Endothelial cell of umbilical vein (primary cell): ENCODE data around the gene TMEM94. TPM values are rescaled to one million over a fixed set of nuclear protein-coding genes. Genes with fewer than 3 reads are reported as not detected.

Experiments
- BruUV-seq: library from RNA; stranded (reverse); fragments of 400-500 nt; replicated peaks from 2 replicates; lab custom pipeline; 2021; lab: Mats Ljungman, UMichigan
- CTCF ChIA-PET: fragments of 300-600, 350-600 bp; sonication (Branson Sonifier 250); formaldehyde crosslinking; loops from one replicate; lab custom pipeline; 2021; ENCODE audit warnings: antibody characterized with exemption, inconsistent platforms; lab: Charles Lee
- POLR2A ChIA-PET: fragments of 300-600, 350-600 bp; sonication (Branson Sonifier 250); formaldehyde crosslinking; loops from one replicate; lab custom pipeline; 2021; ENCODE audit warnings: antibody characterized with exemption, inconsistent platforms; lab: Charles Lee
- DNase-seq: peaks from one replicate; pipeline ENCODE4 v3.0.0-alpha.2; 2011; ENCODE audit warnings: low read depth, low spot score
- FAIRE-seq: peaks from 2 replicates; lab custom pipeline; 2011; peaks lifted over from hg19 to GRCh38; lab: Jason Lieb, UNC
- H2AFZ ChIP-seq: 2 replicates; pipeline ENCODE4 v1.6.0; 2012; ENCODE audit warnings: low read depth, low read length, control low read depth, inconsistent platforms
- H3K27ac ChIP-seq: 2 replicates; pipeline ENCODE4 v1.5.1; 2011; ENCODE audit warnings: low read depth, mild to moderate bottlenecking, control low read depth, low read length, moderate library complexity; ENCODE audit not compliant: insufficient read depth
- H3K27me3 ChIP-seq, 2 experiments: 2 replicates each; pipeline versions ENCODE4 v1.6.0 to v1.6.1; 2011; ENCODE audit warnings: low read length in 2 of 2, mixed read lengths in 1 of 2; ENCODE audit not compliant: control insufficient read depth in 2 of 2, insufficient read depth in 2 of 2
- H3K36me3 ChIP-seq, 2 experiments: 2 replicates in 1 of 2; 3 replicates in 1 of 2; pipeline ENCODE4 v1.5.1; 2011; ENCODE audit warnings: low read length in 2 of 2, mild to moderate bottlenecking in 1 of 2, moderate library complexity in 1 of 2; ENCODE audit not compliant: control insufficient read depth in 2 of 2, insufficient read depth in 2 of 2; ENCODE audit errors: extremely low read depth in 1 of 2
- H3K4me1 ChIP-seq: 3 replicates; pipeline ENCODE4 v1.5.1; 2011; ENCODE audit warnings: mild to moderate bottlenecking, low read length; ENCODE audit not compliant: control insufficient read depth, insufficient read depth; ENCODE audit errors: extremely low read depth
- H3K4me2 ChIP-seq: 2 replicates; pipeline ENCODE4 v1.6.1; 2011; ENCODE audit warnings: low read length, control low read depth, mixed read lengths; ENCODE audit not compliant: insufficient read depth
- H3K4me3 ChIP-seq, 3 experiments: fragments of 200-600 bp in 1 of 3; sonication (generic), shearing (Covaris generic) in 1 of 3; replicated peaks in 1 of 3; 2 replicates each; pipeline ENCODE4 v1.5.1; 2011 to 2016; ENCODE audit warnings: control low read depth in 3 of 3, low read length in 3 of 3, mild to moderate bottlenecking in 2 of 3, inconsistent platforms in 1 of 3, low read depth in 1 of 3, moderate library complexity in 1 of 3; ENCODE audit not compliant: insufficient read depth in 1 of 3
- H3K79me2 ChIP-seq: 2 replicates; pipeline ENCODE4 v1.6.0; 2012; ENCODE audit warnings: low read length, inconsistent platforms; ENCODE audit not compliant: control insufficient read depth, insufficient read depth
- H3K9ac ChIP-seq: replicated peaks from 2 replicates; pipeline ENCODE3; 2011; ENCODE audit warnings: low read length, control low read depth; ENCODE audit not compliant: insufficient read depth; ENCODE audit errors: extremely low read depth
- H3K9me1 ChIP-seq: replicated peaks from 3 replicates; pipeline ENCODE4 v1.6.0; 2011; ENCODE audit warnings: mild to moderate bottlenecking, low read length; ENCODE audit not compliant: control insufficient read depth, insufficient read depth; ENCODE audit errors: extremely low read depth
- H3K9me3 ChIP-seq: replicated peaks from 2 replicates; pipeline ENCODE4 v1.5.1; 2012; ENCODE audit warnings: low read length, inconsistent platforms; ENCODE audit not compliant: control insufficient read depth, insufficient read depth
- H4K20me1 ChIP-seq: replicated peaks from 2 replicates; pipeline ENCODE3; 2011; ENCODE audit warnings: mild to moderate bottlenecking, low read length; ENCODE audit not compliant: control insufficient read depth, insufficient read depth; ENCODE audit errors: extremely low read depth
- EZH2 ChIP-seq: IDR thresholded peaks from 2 replicates; pipeline ENCODE4 v1.6.1; 2012; ENCODE audit warnings: borderline replicate concordance, low read depth, mild to moderate bottlenecking, moderate library complexity, low read length, inconsistent platforms; ENCODE audit not compliant: severe bottlenecking
- FOS ChIP-seq: IDR thresholded peaks from 2 replicates; pipeline ENCODE4 v1.6.1; 2011; ENCODE audit warnings: mild to moderate bottlenecking, low read length, moderate library complexity, borderline replicate concordance; ENCODE audit not compliant: insufficient read depth
- GATA2 ChIP-seq: IDR thresholded peaks from 2 replicates; pipeline ENCODE4 v1.7.0; 2011; ENCODE audit warnings: low read depth, mild to moderate bottlenecking, moderate library complexity, mixed read lengths, low read length; ENCODE audit not compliant: insufficient read length, insufficient read depth
- JUN ChIP-seq: IDR thresholded peaks from 2 replicates; pipeline ENCODE4 v1.6.1; 2011; ENCODE audit warnings: borderline replicate concordance, low read depth; ENCODE audit not compliant: insufficient read length, insufficient read depth
- MYC ChIP-seq: IDR thresholded peaks from one replicate; pipeline ENCODE4 v1.6.1; 2011; ENCODE audit warnings: mild to moderate bottlenecking, low read depth, low read length
- POLR2A ChIP-seq: IDR thresholded peaks from 2 replicates; pipeline ENCODE4 v1.6.1; 2012; ENCODE audit warnings: low read depth, mild to moderate bottlenecking, control low read depth, low read length
- POLR2AphosphoS5 ChIP-seq: IDR thresholded peaks from 2 replicates; pipeline ENCODE4 v1.6.1; 2012; ENCODE audit warnings: low read depth, mild to moderate bottlenecking, control low read depth, low read length, moderate library complexity; ENCODE audit not compliant: insufficient read depth
- dilution Hi-C: fragments of 300-500 bp; cut with MboI; formaldehyde crosslinking; loops from one replicate; pipeline ENCODE4 v1.15.0; 2019; ENCODE audit warnings: low sequenced_read_pairs; ENCODE audit not compliant: extremely low pct_ligation_motif_present
- intact Hi-C: fragments of 100-400 bp; cut with micrococcal nuclease; formaldehyde crosslinking; loops from one replicate; pipeline ENCODE4 v1.10.0; 2022
- polyA plus RNA-seq, 4 experiments: library from polyadenylated mRNA; depleted of rRNA in 3 of 4; stranded (reverse) in 3 of 4; unstranded in 1 of 4; fragments of >200 nt; gene quantifications; 2 replicates each; pipeline versions ENCODE4 v1.2.1 to v1.2.3, GENCODE V29; 2011 to 2012; ENCODE audit warnings: missing spikeins in 1 of 4
- total RNA-seq: library from RNA; stranded (reverse); gene quantifications from 2 replicates; pipeline ENCODE4 v1.2.3, GENCODE V29; 2021
- TF ChIP-seq, protein P1 (sequence below): IDR thresholded peaks from 2 replicates; pipeline ENCODE4 v1.6.1; 2011; ENCODE audit not compliant: insufficient read depth, insufficient read length
- TF ChIP-seq, protein P2 (sequence below), 2 donors: IDR thresholded peaks; 1 replicate in 1 of 2; 2 replicates in 1 of 2; pipeline ENCODE4 v1.5.1; 2011; ENCODE audit warnings: low read length in 2 of 2, mild to moderate bottlenecking in 2 of 2, moderate library complexity in 2 of 2, control low read depth in 1 of 2, inconsistent platforms in 1 of 2, low read depth in 1 of 2; ENCODE audit not compliant: insufficient read depth in 1 of 2; ENCODE audit errors: extremely low read depth in 1 of 2

Gene TMEM94
- total and polyA plus RNA-seq, 2 donors (not counting 3 experiments of a cell fraction or from before 2014, with no cell fraction given), result 69.2 to 75.9 TPM

DNA sequence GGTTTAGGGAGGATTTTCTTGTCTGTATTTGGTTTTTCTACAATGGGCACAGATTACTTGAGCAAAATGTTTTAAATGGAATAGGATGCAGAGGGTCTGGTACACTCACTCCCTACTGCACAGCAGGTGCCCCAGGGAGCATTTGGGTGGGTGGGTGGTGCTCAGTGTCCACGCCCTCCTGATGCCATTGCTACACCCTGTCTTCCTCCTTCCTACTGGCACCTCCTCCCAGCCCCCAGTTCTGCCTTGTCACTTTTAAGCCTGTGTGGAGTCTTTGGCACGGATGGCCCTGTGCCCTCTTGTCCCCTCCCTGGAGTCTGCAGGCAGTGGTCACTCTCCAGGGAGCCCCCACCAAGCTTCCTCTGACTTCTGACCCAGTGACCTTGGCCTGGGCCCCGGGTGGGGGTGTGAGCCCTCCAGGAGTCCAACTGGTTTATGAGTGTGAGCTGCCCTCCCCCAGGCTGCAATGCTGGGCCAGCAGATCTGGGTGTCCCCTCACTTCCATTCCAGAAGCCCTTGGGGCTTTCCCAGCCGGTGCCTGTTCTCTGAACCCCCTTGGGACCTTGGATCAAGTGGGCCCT lies 84.6 kb downstream of the TMEM94 start:
- ChIA-PET POLR2A (no interaction called here), CTCF (no interaction called here)
- H3K9me1 ChIP-seq, result no peaks in the 10 kb centered on the region
- no peaks in the 10 kb centered on the region for H3K9me3 ChIP-seq
- DNase-seq (no peak), FAIRE-seq (no peak)
- no peaks in the 10 kb centered on the region for H3K4me1 ChIP-seq
- H3K27ac ChIP-seq, result no peak overlapping the region
- no peaks in the 10 kb centered on the region for H4K20me1 ChIP-seq
- H3K4me2 ChIP-seq, result no peak overlapping the region
- H3K36me3 ChIP-seq, result no peaks in the 10 kb centered on the region
- no peak for TF ChIP-seq GATA2
- TF ChIP-seq, protein P1, sequence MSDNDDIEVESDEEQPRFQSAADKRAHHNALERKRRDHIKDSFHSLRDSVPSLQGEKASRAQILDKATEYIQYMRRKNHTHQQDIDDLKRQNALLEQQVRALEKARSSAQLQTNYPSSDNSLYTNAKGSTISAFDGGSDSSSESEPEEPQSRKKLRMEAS, result no peak
- TF ChIP-seq FOS, result no peak
- TF ChIP-seq POLR2AphosphoS5, result no peak
- TF ChIP-seq, protein P2, sequence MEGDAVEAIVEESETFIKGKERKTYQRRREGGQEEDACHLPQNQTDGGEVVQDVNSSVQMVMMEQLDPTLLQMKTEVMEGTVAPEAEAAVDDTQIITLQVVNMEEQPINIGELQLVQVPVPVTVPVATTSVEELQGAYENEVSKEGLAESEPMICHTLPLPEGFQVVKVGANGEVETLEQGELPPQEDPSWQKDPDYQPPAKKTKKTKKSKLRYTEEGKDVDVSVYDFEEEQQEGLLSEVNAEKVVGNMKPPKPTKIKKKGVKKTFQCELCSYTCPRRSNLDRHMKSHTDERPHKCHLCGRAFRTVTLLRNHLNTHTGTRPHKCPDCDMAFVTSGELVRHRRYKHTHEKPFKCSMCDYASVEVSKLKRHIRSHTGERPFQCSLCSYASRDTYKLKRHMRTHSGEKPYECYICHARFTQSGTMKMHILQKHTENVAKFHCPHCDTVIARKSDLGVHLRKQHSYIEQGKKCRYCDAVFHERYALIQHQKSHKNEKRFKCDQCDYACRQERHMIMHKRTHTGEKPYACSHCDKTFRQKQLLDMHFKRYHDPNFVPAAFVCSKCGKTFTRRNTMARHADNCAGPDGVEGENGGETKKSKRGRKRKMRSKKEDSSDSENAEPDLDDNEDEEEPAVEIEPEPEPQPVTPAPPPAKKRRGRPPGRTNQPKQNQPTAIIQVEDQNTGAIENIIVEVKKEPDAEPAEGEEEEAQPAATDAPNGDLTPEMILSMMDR (IDR thresholded peaks at IDR 0.05; ENCODE audit: extremely low read depth in 1 of 2, insufficient read depth in 1 of 2, low read depth in 1 of 2, low read length in 2 of 2), result no peak
- no peak for TF ChIP-seq MYC
- no peak for TF ChIP-seq POLR2A
- no peak for TF ChIP-seq JUN
- no peak for TF ChIP-seq EZH2
- no peak overlapping the region for H2AFZ ChIP-seq
- H3K79me2 ChIP-seq, result no peaks in the 10 kb centered on the region
- BruUV-seq, result no TSS peak
- dilution Hi-C loops (no loop called here), intact Hi-C loops (no loop called here)
- H3K9ac ChIP-seq, result no peak overlapping the region
- no peak overlapping the region for H3K4me3 ChIP-seq
- no peaks in the 10 kb centered on the region for H3K27me3 ChIP-seq
